Neural cell (in vitro differentiated cells): ENCODE data around the gene CFAP221. TPM values are rescaled to one million over a fixed set of nuclear protein-coding genes. Genes with fewer than 3 reads are reported as not detected.

Source experiments
- H2AFZ ChIP-seq: fragments of 200-600, 300-800 bp; sonication (generic), shearing (Covaris generic); 2 replicates; pipeline ENCODE4 v1.6.0; 2014; ENCODE audit warnings: low read depth, mild to moderate bottlenecking, antibody characterized with exemption, low read length, moderate library complexity
- H3F3A ChIP-seq: fragments of 200-600 bp; shearing (Covaris generic); 2 replicates; pipeline ENCODE4 v1.6.1; 2016; ENCODE audit warnings: mild to moderate bottlenecking, moderate library complexity, mixed read lengths, antibody characterized with exemption, low read length; ENCODE audit not compliant: insufficient read depth, poor library complexity, severe bottlenecking
- H3K27ac ChIP-seq: fragments of 200-600, 300-800 bp; sonication (generic), shearing (Covaris generic); 2 replicates; pipeline ENCODE4 v1.5.1; 2014; ENCODE audit warnings: mild to moderate bottlenecking, low read length, moderate library complexity
- H3K27me3 ChIP-seq: fragments of 300-800, 200-600 bp; sonication (generic), shearing (Covaris generic); 2 replicates; pipeline ENCODE4 v1.6.0; 2014; ENCODE audit warnings: mild to moderate bottlenecking, low read depth, low read length, moderate library complexity; ENCODE audit not compliant: insufficient read depth
- H3K36me3 ChIP-seq: fragments of 300-800, 200-600 bp; sonication (generic), shearing (Covaris generic); 2 replicates; pipeline ENCODE4 v1.5.1; 2014; ENCODE audit warnings: mild to moderate bottlenecking, antibody characterized with exemption, low read length, moderate library complexity; ENCODE audit not compliant: insufficient read depth
- H3K4me2 ChIP-seq: fragments of 300-800, 200-600 bp; sonication (generic), shearing (Covaris generic); 2 replicates; pipeline ENCODE4 v1.6.0; 2014; ENCODE audit warnings: mild to moderate bottlenecking, low read length
- H3K4me3 ChIP-seq: fragments of 300-800, 200-600 bp; sonication (generic), shearing (Covaris generic); 2 replicates; pipeline ENCODE4 v1.5.1; 2014; ENCODE audit warnings: mild to moderate bottlenecking, low read length, moderate library complexity
- H3K79me2 ChIP-seq: fragments of 200-600 bp; shearing (Covaris generic); replicated peaks from 2 replicates; pipeline ENCODE4 v1.6.0; 2014; ENCODE audit warnings: mild to moderate bottlenecking, low read length, moderate library complexity; ENCODE audit not compliant: insufficient read depth
- H3K9ac ChIP-seq: fragments of 300-800, 200-600 bp; sonication (generic), shearing (Covaris generic); 2 replicates; pipeline ENCODE4 v1.6.1; 2016; ENCODE audit warnings: mild to moderate bottlenecking, low read length, mixed read lengths
- H3K9me2 ChIP-seq: fragments of 200-600 bp; shearing (Covaris generic); 2 replicates; pipeline ENCODE4 v1.6.1; 2016; ENCODE audit warnings: mild to moderate bottlenecking, low read length, mixed read lengths; ENCODE audit not compliant: insufficient read depth
- H3K9me3 ChIP-seq: fragments of 200-600, 300-800 bp; sonication (generic), shearing (Covaris generic); 2 replicates; pipeline ENCODE4 v1.6.1; 2016; ENCODE audit warnings: mild to moderate bottlenecking, mixed run types, low read length, moderate library complexity, mixed read lengths
- H4K20me1 ChIP-seq: fragments of 200-600 bp; shearing (Covaris generic); 2 replicates; pipeline ENCODE4 v1.6.1; 2016; ENCODE audit warnings: mild to moderate bottlenecking, mixed run types; ENCODE audit not compliant: insufficient read depth
- CTCF ChIP-seq: fragments of 450-650 bp; IDR thresholded peaks from 2 replicates; pipeline ENCODE4 v1.5.1; 2014; ENCODE audit warnings: antibody characterized with exemption, mild to moderate bottlenecking, moderate library complexity; ENCODE audit not compliant: poor library complexity, severe bottlenecking
- EP300 ChIP-seq: fragments of 450-650 bp; conservative IDR thresholded peaks from 2 replicates; pipeline ENCODE4 v1.6.1; 2014; ENCODE audit warnings: antibody characterized with exemption, mild to moderate bottlenecking, moderate library complexity; ENCODE audit not compliant: poor library complexity, severe bottlenecking
- EZH2 ChIP-seq: fragments of 200-600, 300-800 bp; shearing (Covaris generic), sonication (generic); IDR thresholded peaks from 2 replicates; pipeline ENCODE4 v1.6.1; 2014; ENCODE audit warnings: antibody characterized with exemption, low read length, borderline replicate concordance, mild to moderate bottlenecking; ENCODE audit not compliant: insufficient read depth, poor library complexity, severe bottlenecking
- MXI1 ChIP-seq: fragments of 450-650 bp; conservative IDR thresholded peaks from 2 replicates; pipeline ENCODE4 v1.6.1; 2014; ENCODE audit warnings: antibody characterized with exemption, mild to moderate bottlenecking; ENCODE audit not compliant: poor library complexity, severe bottlenecking
- POLR2AphosphoS5 ChIP-seq: IDR thresholded peaks from 2 replicates; pipeline ENCODE4 v1.6.1; 2012
- RAD21 ChIP-seq: fragments of 450-650 bp; conservative IDR thresholded peaks from 2 replicates; pipeline ENCODE4 v1.6.1; 2014; ENCODE audit warnings: antibody characterized with exemption, mild to moderate bottlenecking, moderate library complexity
- REST ChIP-seq: IDR thresholded peaks from 2 replicates; pipeline ENCODE4 v1.6.1; 2012; ENCODE audit warnings: borderline replicate concordance
- SMC3 ChIP-seq: fragments of 450-650 bp; conservative IDR thresholded peaks from 2 replicates; pipeline ENCODE4 v1.6.1; 2014; ENCODE audit warnings: antibody characterized with exemption, mild to moderate bottlenecking, moderate library complexity; ENCODE audit not compliant: poor library complexity
- TAF1 ChIP-seq: IDR thresholded peaks from 2 replicates; pipeline ENCODE4 v1.6.1; 2012; ENCODE audit warnings: low read depth
- polyA plus RNA-seq: library from polyadenylated mRNA; depleted of rRNA; stranded (reverse); fragments of >200 nt; gene quantifications from 2 replicates; pipeline ENCODE4 v1.2.3, GENCODE V29; 2014

Gene CFAP221
- polyA plus RNA-seq, 1 donor from 2014 or later = 7.0 TPM

- no peak overlapping the region for H2AFZ ChIP-seq
- no peak overlapping the region for H3K27ac ChIP-seq
- TF ChIP-seq EP300 (no peak), EZH2 (no peak), RAD21 (no peak), SMC3 (no peak)
- no peaks in the 10 kb centered on the region for H4K20me1 ChIP-seq
- no peaks in the 10 kb centered on the region for H3F3A ChIP-seq
- H3K9me2 ChIP-seq = no peaks in the 10 kb centered on the region
- H3K9me3 ChIP-seq = no peaks in the 10 kb centered on the region
- H3K4me3 ChIP-seq = no peak overlapping the region
- H3K4me2 ChIP-seq = no peak overlapping the region
- H3K9ac ChIP-seq = no peak overlapping the region
- H3K79me2 ChIP-seq = no peaks in the 10 kb centered on the region
- H3K36me3 ChIP-seq = no peaks in the 10 kb centered on the region
- no peaks in the 10 kb centered on the region for H3K27me3 ChIP-seq
Observed at GRCh38 chr2:119699016-119699606, 154.9 kb downstream of the CFAP221 start.

- no peaks in the 10 kb centered on the region for H3K36me3 ChIP-seq
- H3F3A ChIP-seq = no peaks in the 10 kb centered on the region
- no peaks in the 10 kb centered on the region for H3K9me2 ChIP-seq
- H2AFZ ChIP-seq = no peak overlapping the region
- H3K79me2 ChIP-seq = no peaks in the 10 kb centered on the region
- H3K9ac ChIP-seq = no peak overlapping the region
- H3K27me3 ChIP-seq = no peaks in the 10 kb centered on the region
- TF ChIP-seq TAF1 (no peak), CTCF (no peak), EP300 (no peak), POLR2AphosphoS5 (no peak), SMC3 (no peak), REST (no peak), MXI1 (no peak), RAD21 (no peak), EZH2 (no peak)
- no peak overlapping the region for H3K27ac ChIP-seq
- H3K4me3 ChIP-seq = no peak overlapping the region
- no peaks in the 10 kb centered on the region for H4K20me1 ChIP-seq
- H3K9me3 ChIP-seq = no peaks in the 10 kb centered on the region
- H3K4me2 ChIP-seq = no peak overlapping the region
Observed at GRCh38 chr2:119700866-119701265, 156.6 kb downstream of the CFAP221 start.
